Gastrocnemius medialis (tissue), 4 donors: Measurements from ENCODE around the gene GTPBP2. TPM values are rescaled to one million over a fixed set of nuclear protein-coding genes. Genes with fewer than 3 reads are reported as not detected.

ENCODE experiments used
- ATAC-seq, 2 donors: fragments of 150-250 bp; one replicate each; pipeline ENCODE4 v1.9.1; 2016
- DNase-seq, 2 donors: peaks; one replicate each; pipeline ENCODE4 v3.0.0-alpha.2; 2019
- H3K27ac ChIP-seq, 4 donors: fragments of 200-600 bp; sonication (generic); 1 replicate in 1 of 4; 2 replicates in 3 of 4; pipeline ENCODE4 v1.5.1; 2016 to 2018; ENCODE audit warnings: mild to moderate bottlenecking in 2 of 4, moderate library complexity in 1 of 4
- H3K27me3 ChIP-seq, 3 donors: fragments of 200-600 bp; sonication (generic) in 2 of 3; 1 replicate in 1 of 3; 2 replicates in 2 of 3; pipeline versions ENCODE4 v1.5.1 to v1.6.0; 2016 to 2019; ENCODE audit warnings: mild to moderate bottlenecking in 1 of 3, moderate library complexity in 1 of 3
- H3K36me3 ChIP-seq, 2 donors: fragments of 200-600 bp; sonication (generic) in 1 of 2; one replicate each; pipeline ENCODE4 v1.5.1; 2017 to 2018
- H3K4me1 ChIP-seq, 2 donors: fragments of 200-600 bp; sonication (generic) in 1 of 2; one replicate each; pipeline ENCODE4 v1.5.1; 2016 to 2017; ENCODE audit warnings: mild to moderate bottlenecking in 2 of 2
- H3K4me3 ChIP-seq, 4 donors: fragments of 200-600 bp; sonication (generic) in 3 of 4; 1 replicate in 1 of 4; 2 replicates in 3 of 4; pipeline ENCODE4 v1.5.1; 2016 to 2019; ENCODE audit warnings: mild to moderate bottlenecking in 2 of 4
- H3K9me3 ChIP-seq, 3 donors: fragments of 200-600 bp; sonication (generic) in 2 of 3; 1 replicate in 1 of 3; 2 replicates in 2 of 3; pipeline ENCODE4 v1.5.1; 2016 to 2019
- CTCF ChIP-seq, 5 experiments: fragments of 450-650 bp in 3 of 5; fragments of 200-600 bp in 2 of 5; sonication (generic) in 2 of 5; IDR thresholded peaks in 4 of 5; conservative IDR thresholded peaks in 1 of 5; 1 replicate in 4 of 5; 2 replicates in 1 of 5; pipeline ENCODE4 v1.5.1; 2016 to 2019; ENCODE audit warnings: antibody characterized with exemption in 5 of 5, mild to moderate bottlenecking in 3 of 5, moderate library complexity in 3 of 5
- POLR2A ChIP-seq, 2 donors: fragments of 450-650 bp; IDR thresholded peaks; one replicate each; pipeline ENCODE4 v1.6.1; 2017; ENCODE audit warnings: antibody characterized with exemption in 2 of 2, mild to moderate bottlenecking in 2 of 2, moderate library complexity in 2 of 2
- in situ Hi-C, 4 donors: fragments of 200-750 bp; cut with MboI; loops; one replicate each; pipeline versions ENCODE4 v1.15.0 to v1.8.0; 2017; ENCODE audit warnings: low sequenced_read_pairs in 4 of 4
- intact Hi-C: fragments of 100-400 bp; cut with DNase I; formaldehyde crosslinking; loops from one replicate; pipeline ENCODE4 v1.15.1; 2023; ENCODE audit warnings: low total_unique reads
- total RNA-seq, 4 donors: library from RNA; depleted of rRNA; stranded (reverse); fragments of >200 nt; gene quantifications; one replicate each; pipeline versions ENCODE4 v1.1.0 to v1.2.3, GENCODE V29; 2016

GTPBP2 gene
- total RNA-seq, 4 donors from 2014 or later: 25.0 to 39.4 (median 27.1) TPM

- peaks cover 0 to 41% of the 10 kb centered on the region in 2 donors for H3K36me3 ChIP-seq
- no peak overlapping the region for H3K4me3 ChIP-seq
- peak overlapping the region; percentile 95 to 97 (median 96) for H3K27ac ChIP-seq
- DNase-seq (no peak), ATAC-seq (no peak)
- in situ Hi-C loops (loop anchor here (25.0 kb wide), 1 partner anchor 416 kb away; no protein-coding TSS in a partner anchor), intact Hi-C loops (loop anchor here (5.0 kb wide), 1 partner anchor 331 kb away; no protein-coding TSS in a partner anchor)
- peaks cover 88 to 92% of the 10 kb centered on the region in 2 donors for H3K4me1 ChIP-seq
- H3K9me3 ChIP-seq: no peaks in the 10 kb centered on the region
- TF ChIP-seq POLR2A (IDR thresholded peaks at IDR 0.05): no peak
- no peak for TF ChIP-seq CTCF (IDR thresholded peaks at IDR 0.05 in 4 of 5, conservative IDR thresholded peaks at IDR 0.05 in 1 of 5)
- no peaks in the 10 kb centered on the region for H3K27me3 ChIP-seq
Measured at GRCh38 chr6:43671011-43671800, 42.1 kb upstream of the GTPBP2 start.

GRCh38 chr6:43670623-43670986, 41.5 kb upstream of the GTPBP2 start:
- H3K9me3 ChIP-seq: no peaks in the 10 kb centered on the region
- peaks cover 82 to 88% of the 10 kb centered on the region in 2 donors for H3K4me1 ChIP-seq
- no peak for DNase-seq
- TF ChIP-seq POLR2A (IDR thresholded peaks at IDR 0.05) (no peak), CTCF (IDR thresholded peaks at IDR 0.05 in 4 of 5, conservative IDR thresholded peaks at IDR 0.05 in 1 of 5) (no peak)
- ATAC-seq: no peak
- H3K4me3 ChIP-seq: no peak overlapping the region
- in situ Hi-C loops: loop anchor here (25.0 kb wide), 1 partner anchor 417 kb away; no protein-coding TSS in a partner anchor
- intact Hi-C loops: loop anchor here (5.0 kb wide), 1 partner anchor 332 kb away; no protein-coding TSS in a partner anchor
- no peaks in the 10 kb centered on the region for H3K27me3 ChIP-seq
- H3K27ac ChIP-seq: peak overlapping the region; percentile 95 to 97 (median 96)
- peaks cover 0 to 37% of the 10 kb centered on the region in 2 donors for H3K36me3 ChIP-seq

- H3K36me3 ChIP-seq: peaks cover 0 to 33% of the 10 kb centered on the region in 2 donors
- ATAC-seq: no peak
- in situ Hi-C loops (loop anchor here (5.0 to 25.0 kb wide), 4 partner anchors 85 to 417 kb away; no protein-coding TSS in a partner anchor), intact Hi-C loops (loop anchor here (2.0 to 5.0 kb wide), 3 partner anchors 101 to 332 kb away; partner anchors contain the start of gene VEGFA)
- peak overlapping the region; percentile 95 to 97 (median 96) for H3K27ac ChIP-seq
- no peak overlapping the region for H3K4me3 ChIP-seq
- H3K9me3 ChIP-seq: no peaks in the 10 kb centered on the region
- TF ChIP-seq CTCF (IDR thresholded peaks at IDR 0.05 in 4 of 5, conservative IDR thresholded peaks at IDR 0.05 in 1 of 5): no peak
- TF ChIP-seq POLR2A (IDR thresholded peaks at IDR 0.05): no peak
- H3K27me3 ChIP-seq: no peaks in the 10 kb centered on the region
- H3K4me1 ChIP-seq: peaks cover 77 to 84% of the 10 kb centered on the region in 2 donors
- peak in 1 of 2 donors; percentile 31 for DNase-seq
Measured at GRCh38 chr6:43669922-43670622, 41.0 kb upstream of the GTPBP2 start.

GRCh38 chr6:43669050-43669921, 40.2 kb upstream of the GTPBP2 start:
- intact Hi-C loops: loop anchor here (2.0 kb wide), 2 partner anchors 102 to 284 kb away; partner anchors contain the start of gene VEGFA
- DNase-seq: peak; percentile 62 to 75
- no peak for TF ChIP-seq CTCF (IDR thresholded peaks at IDR 0.05 in 4 of 5, conservative IDR thresholded peaks at IDR 0.05 in 1 of 5)
- TF ChIP-seq POLR2A (IDR thresholded peaks at IDR 0.05): peak in 1 of 2 donors; percentile 7
- ATAC-seq: peak; percentile 19 to 28
- Histone ChIP-seq H3K27ac (peak overlapping the region; percentile 95 to 97 (median 96)), H3K36me3 (peaks cover 0 to 25% of the 10 kb centered on the region in 2 donors), H3K9me3 (no peaks in the 10 kb centered on the region), H3K4me1 (peaks cover 70 to 76% of the 10 kb centered on the region in 2 donors), H3K4me3 (no peak overlapping the region), H3K27me3 (no peaks in the 10 kb centered on the region)
- in situ Hi-C loops: loop anchor here (5.0 to 25.0 kb wide), 4 partner anchors 86 to 418 kb away; no protein-coding TSS in a partner anchor
